Head of caudate nucleus (tissue), 42 donors: ENCODE data around the gene CEP295NL.
"Not testable (repeated sequence)": the region's sequence is repeated elsewhere in the genome, so short reads cannot be mapped to it uniquely, and the experiment has no call there.

ENCODE experiments used
- DNase-seq, 42 donors: peaks; one replicate each; pipeline versions ENCODE4 v3.0.0 to v3.0.0-alpha.2; 2020 to 2021; ENCODE audit warnings: mixed read lengths in 7 of 42
- intact Hi-C: fragments of 100-400 bp; cut with DNase I; formaldehyde crosslinking; loops from one replicate; pipeline ENCODE4 v1.15.0; 2022

The CEP295NL gene

GRCh38 chr17:78903101-78903779 lies at the start of gene CEP295NL:
Gene CEP295NL (minus strand): TSS chr17:78903201. CDS start chr17:78901828, 1,373 bp downstream.
- intact Hi-C loops, result loop anchor here (10.0 kb wide), 1 partner anchor 72 kb away; the partner anchor contains the start of gene LGALS3BP
- peak in 11 of 42 donors; percentile 42 to 69 (median 57) for DNase-seq

- no peak for DNase-seq
- intact Hi-C loops, result no loop called here
These were observed 49.7 kb upstream of the CEP295NL start for GRCh38 chr17:78952706-78953105.

GRCh38 chr17:78951967-78952551 lies 49.1 kb upstream of the CEP295NL start:
- no peak for DNase-seq

GRCh38 chr17:78950870-78951269 lies 47.9 kb upstream of the CEP295NL start:
- no peak for DNase-seq
- intact Hi-C loops, result no loop called here

More at GRCh38 chr17:78951967-78952551, 49.1 kb upstream of the CEP295NL start:
- intact Hi-C loops, result no loop called here

- DNase-seq, result no peak
- intact Hi-C loops, result no loop called here
These were observed 44.5 kb upstream of the CEP295NL start for GRCh38 chr17:78947235-78948149.

GRCh38 chr17:78946631-78947030 lies 43.6 kb upstream of the CEP295NL start:
- no peak for DNase-seq
- intact Hi-C loops, result no loop called here

GRCh38 chr17:78946131-78946530 lies 43.1 kb upstream of the CEP295NL start:
- intact Hi-C loops, result no loop called here
- no peak for DNase-seq

- intact Hi-C loops, DNase-seq: not testable (repeated sequence)
These were observed 42.5 kb upstream of the CEP295NL start for GRCh38 chr17:78945455-78945854.

- intact Hi-C loops, result no loop called here
- DNase-seq, result no peak
These were observed 42.0 kb upstream of the CEP295NL start for GRCh38 chr17:78944956-78945355.

GRCh38 chr17:78944026-78944425 lies 41.0 kb upstream of the CEP295NL start:
- intact Hi-C loops, result no loop called here
- DNase-seq, result no peak

- intact Hi-C loops, result no loop called here
- DNase-seq, result no peak
These were observed 37.7 kb upstream of the CEP295NL start for GRCh38 chr17:78940708-78941107.

GRCh38 chr17:78940258-78940657 lies 37.3 kb upstream of the CEP295NL start:
- no peak for DNase-seq
- intact Hi-C loops, result no loop called here

GRCh38 chr17:78939615-78940014 lies 36.6 kb upstream of the CEP295NL start:
- intact Hi-C loops, result no loop called here
- DNase-seq, result no peak

- intact Hi-C loops, result no loop called here
- no peak for DNase-seq
These were observed 34.6 kb upstream of the CEP295NL start for GRCh38 chr17:78937561-78937960.

- no peak for DNase-seq
- intact Hi-C loops, result no loop called here
These were observed 32.7 kb upstream of the CEP295NL start for GRCh38 chr17:78935419-78936323.

GRCh38 chr17:78934681-78935418 lies 31.8 kb upstream of the CEP295NL start:
- intact Hi-C loops, result loop anchor here (5.0 kb wide), 1 partner anchor 53 kb away; no protein-coding TSS in a partner anchor
- DNase-seq, result no peak

- intact Hi-C loops, result loop anchor here (5.0 kb wide), 1 partner anchor 52 kb away; no protein-coding TSS in a partner anchor
- peak; percentile 68 to 94 (median 82) for DNase-seq
These were observed 31.1 kb upstream of the CEP295NL start for GRCh38 chr17:78933959-78934568.
